Neural cell (in vitro differentiated cells): ENCODE data around the gene RP9. TPM values are rescaled to one million over a fixed set of nuclear protein-coding genes. Genes with fewer than 3 reads are reported as not detected.

ENCODE experiments used
- H2AFZ ChIP-seq: fragments of 200-600, 300-800 bp; sonication (generic), shearing (Covaris generic); 2 replicates; pipeline ENCODE4 v1.6.0; 2014; ENCODE audit warnings: low read depth, mild to moderate bottlenecking, antibody characterized with exemption, low read length, moderate library complexity
- H3F3A ChIP-seq: fragments of 200-600 bp; shearing (Covaris generic); 2 replicates; pipeline ENCODE4 v1.6.1; 2016; ENCODE audit warnings: mild to moderate bottlenecking, moderate library complexity, mixed read lengths, antibody characterized with exemption, low read length; ENCODE audit not compliant: insufficient read depth, poor library complexity, severe bottlenecking
- H3K27ac ChIP-seq: fragments of 200-600, 300-800 bp; sonication (generic), shearing (Covaris generic); 2 replicates; pipeline ENCODE4 v1.5.1; 2014; ENCODE audit warnings: mild to moderate bottlenecking, low read length, moderate library complexity
- H3K27me3 ChIP-seq: fragments of 300-800, 200-600 bp; sonication (generic), shearing (Covaris generic); 2 replicates; pipeline ENCODE4 v1.6.0; 2014; ENCODE audit warnings: mild to moderate bottlenecking, low read depth, low read length, moderate library complexity; ENCODE audit not compliant: insufficient read depth
- H3K36me3 ChIP-seq: fragments of 300-800, 200-600 bp; sonication (generic), shearing (Covaris generic); 2 replicates; pipeline ENCODE4 v1.5.1; 2014; ENCODE audit warnings: mild to moderate bottlenecking, antibody characterized with exemption, low read length, moderate library complexity; ENCODE audit not compliant: insufficient read depth
- H3K4me2 ChIP-seq: fragments of 300-800, 200-600 bp; sonication (generic), shearing (Covaris generic); 2 replicates; pipeline ENCODE4 v1.6.0; 2014; ENCODE audit warnings: mild to moderate bottlenecking, low read length
- H3K4me3 ChIP-seq: fragments of 300-800, 200-600 bp; sonication (generic), shearing (Covaris generic); 2 replicates; pipeline ENCODE4 v1.5.1; 2014; ENCODE audit warnings: mild to moderate bottlenecking, low read length, moderate library complexity
- H3K79me2 ChIP-seq: fragments of 200-600 bp; shearing (Covaris generic); replicated peaks from 2 replicates; pipeline ENCODE4 v1.6.0; 2014; ENCODE audit warnings: mild to moderate bottlenecking, low read length, moderate library complexity; ENCODE audit not compliant: insufficient read depth
- H3K9ac ChIP-seq: fragments of 300-800, 200-600 bp; sonication (generic), shearing (Covaris generic); 2 replicates; pipeline ENCODE4 v1.6.1; 2016; ENCODE audit warnings: mild to moderate bottlenecking, low read length, mixed read lengths
- H3K9me2 ChIP-seq: fragments of 200-600 bp; shearing (Covaris generic); 2 replicates; pipeline ENCODE4 v1.6.1; 2016; ENCODE audit warnings: mild to moderate bottlenecking, low read length, mixed read lengths; ENCODE audit not compliant: insufficient read depth
- H3K9me3 ChIP-seq: fragments of 200-600, 300-800 bp; sonication (generic), shearing (Covaris generic); 2 replicates; pipeline ENCODE4 v1.6.1; 2016; ENCODE audit warnings: mild to moderate bottlenecking, mixed run types, low read length, moderate library complexity, mixed read lengths
- H4K20me1 ChIP-seq: fragments of 200-600 bp; shearing (Covaris generic); 2 replicates; pipeline ENCODE4 v1.6.1; 2016; ENCODE audit warnings: mild to moderate bottlenecking, mixed run types; ENCODE audit not compliant: insufficient read depth
- CTCF ChIP-seq: fragments of 450-650 bp; IDR thresholded peaks from 2 replicates; pipeline ENCODE4 v1.5.1; 2014; ENCODE audit warnings: antibody characterized with exemption, mild to moderate bottlenecking, moderate library complexity; ENCODE audit not compliant: poor library complexity, severe bottlenecking
- EP300 ChIP-seq: fragments of 450-650 bp; conservative IDR thresholded peaks from 2 replicates; pipeline ENCODE4 v1.6.1; 2014; ENCODE audit warnings: antibody characterized with exemption, mild to moderate bottlenecking, moderate library complexity; ENCODE audit not compliant: poor library complexity, severe bottlenecking
- EZH2 ChIP-seq: fragments of 200-600, 300-800 bp; shearing (Covaris generic), sonication (generic); IDR thresholded peaks from 2 replicates; pipeline ENCODE4 v1.6.1; 2014; ENCODE audit warnings: antibody characterized with exemption, low read length, borderline replicate concordance, mild to moderate bottlenecking; ENCODE audit not compliant: insufficient read depth, poor library complexity, severe bottlenecking
- MXI1 ChIP-seq: fragments of 450-650 bp; conservative IDR thresholded peaks from 2 replicates; pipeline ENCODE4 v1.6.1; 2014; ENCODE audit warnings: antibody characterized with exemption, mild to moderate bottlenecking; ENCODE audit not compliant: poor library complexity, severe bottlenecking
- POLR2AphosphoS5 ChIP-seq: IDR thresholded peaks from 2 replicates; pipeline ENCODE4 v1.6.1; 2012
- RAD21 ChIP-seq: fragments of 450-650 bp; conservative IDR thresholded peaks from 2 replicates; pipeline ENCODE4 v1.6.1; 2014; ENCODE audit warnings: antibody characterized with exemption, mild to moderate bottlenecking, moderate library complexity
- REST ChIP-seq: IDR thresholded peaks from 2 replicates; pipeline ENCODE4 v1.6.1; 2012; ENCODE audit warnings: borderline replicate concordance
- SMC3 ChIP-seq: fragments of 450-650 bp; conservative IDR thresholded peaks from 2 replicates; pipeline ENCODE4 v1.6.1; 2014; ENCODE audit warnings: antibody characterized with exemption, mild to moderate bottlenecking, moderate library complexity; ENCODE audit not compliant: poor library complexity
- TAF1 ChIP-seq: IDR thresholded peaks from 2 replicates; pipeline ENCODE4 v1.6.1; 2012; ENCODE audit warnings: low read depth
- polyA plus RNA-seq: library from polyadenylated mRNA; depleted of rRNA; stranded (reverse); fragments of >200 nt; gene quantifications from 2 replicates; pipeline ENCODE4 v1.2.3, GENCODE V29; 2014

The RP9 gene
- polyA plus RNA-seq, 1 donor from 2014 or later, result 36.9 TPM

DNA sequence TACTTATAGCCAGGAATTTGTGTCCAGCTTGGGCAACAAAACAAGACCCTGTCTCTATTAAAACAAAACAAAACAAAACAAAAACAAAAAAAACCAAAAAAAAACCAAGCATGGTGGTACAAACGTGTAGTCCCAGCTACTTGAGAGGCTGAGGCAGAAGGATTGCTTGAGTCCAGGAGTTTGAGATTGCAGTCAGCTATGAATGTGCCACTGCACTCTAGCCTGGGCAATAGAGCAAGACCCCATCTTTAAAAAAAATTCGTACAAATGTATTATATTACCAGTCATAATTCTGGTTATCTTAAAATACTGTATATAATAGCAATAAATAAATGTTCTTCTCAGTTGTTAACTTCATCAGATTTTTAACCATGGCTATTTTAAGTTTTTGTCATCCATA, 17.9 kb upstream of the RP9 start:
- no peaks in the 10 kb centered on the region for H4K20me1 ChIP-seq
- no peaks in the 10 kb centered on the region for H3F3A ChIP-seq
- H3K9me3 ChIP-seq, result no peaks in the 10 kb centered on the region
- no peak overlapping the region for H3K4me3 ChIP-seq
- H3K27ac ChIP-seq, result no peak overlapping the region
- H3K27me3 ChIP-seq, result no peaks in the 10 kb centered on the region
- H3K79me2 ChIP-seq, result peaks cover 12% of the 10 kb centered on the region
- no peak overlapping the region for H3K4me2 ChIP-seq
- no peak overlapping the region for H3K9ac ChIP-seq
- H3K36me3 ChIP-seq, result no peaks in the 10 kb centered on the region
- TF ChIP-seq TAF1 (no peak), POLR2AphosphoS5 (no peak), CTCF (no peak), EP300 (no peak), RAD21 (no peak), MXI1 (no peak), SMC3 (no peak), REST (no peak), EZH2 (no peak)
- no peaks in the 10 kb centered on the region for H3K9me2 ChIP-seq
- no peak overlapping the region for H2AFZ ChIP-seq

DNA sequence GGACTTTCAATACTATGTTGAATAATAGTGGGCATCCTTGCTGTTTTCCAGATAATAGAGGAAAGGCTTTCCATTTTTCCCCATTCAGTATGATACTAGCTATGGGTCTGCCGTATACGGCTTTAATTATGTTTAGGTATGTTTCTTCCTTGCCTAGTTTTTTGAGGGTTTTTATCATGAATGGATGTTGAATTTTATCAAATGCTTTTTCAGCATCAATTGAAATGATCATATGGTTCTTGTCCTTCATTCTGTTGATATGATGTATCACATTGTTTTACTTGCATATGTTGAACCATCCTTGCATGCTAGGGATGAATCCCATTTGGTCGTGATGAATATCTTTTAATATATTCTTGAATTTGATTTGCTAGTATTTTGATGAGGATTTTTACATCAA, 9.2 kb upstream of the RP9 start:
- Histone ChIP-seq H3K27ac (no peak overlapping the region), H2AFZ (no peak overlapping the region), H3K79me2 (no peaks in the 10 kb centered on the region), H3K9ac (no peak overlapping the region), H3F3A (no peaks in the 10 kb centered on the region), H3K4me2 (no peak overlapping the region), H3K9me3 (no peaks in the 10 kb centered on the region), H4K20me1 (no peaks in the 10 kb centered on the region), H3K4me3 (no peak overlapping the region), H3K9me2 (no peaks in the 10 kb centered on the region), H3K36me3 (no peaks in the 10 kb centered on the region), H3K27me3 (no peaks in the 10 kb centered on the region)
- TF ChIP-seq POLR2AphosphoS5 (no peak), EP300 (no peak), MXI1 (no peak), RAD21 (no peak), CTCF (no peak), EZH2 (no peak), REST (no peak), SMC3 (no peak), TAF1 (no peak)
